Nephron progenitor cell (in vitro differentiated cells): ENCODE results near the gene MYCBP.

Experiments used
- DNase-seq: peaks from one replicate; pipeline ENCODE4 v3.0.0; 2021
- H3K27ac Mint-ChIP-seq: 2 replicates; pipeline ENCODE4 v1.8.0; 2021; ENCODE audit warnings: mild to moderate bottlenecking, moderate library complexity, mixed read lengths
- H3K27me3 Mint-ChIP-seq: 2 replicates; pipeline ENCODE4 v1.8.0; 2021; ENCODE audit warnings: mild to moderate bottlenecking, low read depth, mixed read lengths; ENCODE audit not compliant: poor library complexity
- H3K36me3 Mint-ChIP-seq: 2 replicates; pipeline ENCODE4 v1.8.0; 2021; ENCODE audit warnings: low read depth, mixed read lengths
- H3K4me1 Mint-ChIP-seq: 2 replicates; pipeline ENCODE4 v1.8.0; 2021; ENCODE audit warnings: mixed read lengths
- H3K4me3 Mint-ChIP-seq: 2 replicates; pipeline ENCODE4 v1.8.0; 2021; ENCODE audit warnings: mild to moderate bottlenecking, moderate library complexity, mixed read lengths
- H3K9me3 Mint-ChIP-seq: 2 replicates; pipeline ENCODE4 v1.8.0; 2021; ENCODE audit warnings: mild to moderate bottlenecking, moderate library complexity, mixed read lengths
- TF ChIP-seq, protein P1 (sequence below): fragments of 200-600 bp; sonication (generic); IDR thresholded peaks from 2 replicates; pipeline ENCODE4 v1.5.0; 2021; ENCODE audit warnings: antibody characterized with exemption

The MYCBP gene

GRCh38 chr1:38881487-38881886 is 8.3 kb upstream of the MYCBP start, which contains the start of gene GJA9:
TSS of gene GJA9 (minus strand) at chr1:38881587. CDS start at chr1:38876098, 5,489 bp downstream.
- no peaks in the 10 kb centered on the region for H3K9me3 Mint-ChIP-seq
- H3K4me3 Mint-ChIP-seq, result no peak within 1 kb of the TSS
- DNase-seq, result no peak
- TF ChIP-seq, protein P1, sequence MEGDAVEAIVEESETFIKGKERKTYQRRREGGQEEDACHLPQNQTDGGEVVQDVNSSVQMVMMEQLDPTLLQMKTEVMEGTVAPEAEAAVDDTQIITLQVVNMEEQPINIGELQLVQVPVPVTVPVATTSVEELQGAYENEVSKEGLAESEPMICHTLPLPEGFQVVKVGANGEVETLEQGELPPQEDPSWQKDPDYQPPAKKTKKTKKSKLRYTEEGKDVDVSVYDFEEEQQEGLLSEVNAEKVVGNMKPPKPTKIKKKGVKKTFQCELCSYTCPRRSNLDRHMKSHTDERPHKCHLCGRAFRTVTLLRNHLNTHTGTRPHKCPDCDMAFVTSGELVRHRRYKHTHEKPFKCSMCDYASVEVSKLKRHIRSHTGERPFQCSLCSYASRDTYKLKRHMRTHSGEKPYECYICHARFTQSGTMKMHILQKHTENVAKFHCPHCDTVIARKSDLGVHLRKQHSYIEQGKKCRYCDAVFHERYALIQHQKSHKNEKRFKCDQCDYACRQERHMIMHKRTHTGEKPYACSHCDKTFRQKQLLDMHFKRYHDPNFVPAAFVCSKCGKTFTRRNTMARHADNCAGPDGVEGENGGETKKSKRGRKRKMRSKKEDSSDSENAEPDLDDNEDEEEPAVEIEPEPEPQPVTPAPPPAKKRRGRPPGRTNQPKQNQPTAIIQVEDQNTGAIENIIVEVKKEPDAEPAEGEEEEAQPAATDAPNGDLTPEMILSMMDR, result no peak
- H3K27ac Mint-ChIP-seq, result no peak within 1 kb of the TSS
- H3K27me3 Mint-ChIP-seq, result peaks cover 5% of the 10 kb centered on the region
- H3K4me1 Mint-ChIP-seq, result no peaks in the 10 kb centered on the region
- H3K36me3 Mint-ChIP-seq, result no peaks in the 10 kb centered on the region

DNA sequence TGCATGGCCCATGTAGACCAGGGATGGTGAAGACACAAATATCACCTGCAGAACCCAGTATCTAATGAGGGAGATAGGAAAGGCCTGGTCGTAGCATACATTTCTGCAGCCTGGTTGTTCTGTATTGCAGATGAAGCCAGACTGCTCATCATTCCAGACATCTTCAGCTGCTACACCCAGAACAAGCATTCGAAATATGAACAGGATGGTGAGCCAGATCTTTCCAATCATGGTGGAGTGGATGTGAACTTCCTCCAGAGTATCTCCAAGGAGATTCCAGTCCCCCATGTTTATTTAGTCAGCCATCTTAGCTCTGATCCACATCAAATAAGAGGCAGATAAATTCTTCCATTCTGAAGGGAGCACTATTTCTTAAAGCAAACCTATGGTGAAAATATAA is 2.7 kb upstream of the MYCBP start:
- H3K4me3 Mint-ChIP-seq, result peak overlapping the region; percentile 15
- peaks cover 28% of the 10 kb centered on the region for H3K4me1 Mint-ChIP-seq
- peaks cover 9% of the 10 kb centered on the region for H3K36me3 Mint-ChIP-seq
- no peak for DNase-seq
- no peaks in the 10 kb centered on the region for H3K27me3 Mint-ChIP-seq
- TF ChIP-seq, protein P1, result no peak
- no peaks in the 10 kb centered on the region for H3K9me3 Mint-ChIP-seq
- peak overlapping the region; percentile 37 for H3K27ac Mint-ChIP-seq

DNA sequence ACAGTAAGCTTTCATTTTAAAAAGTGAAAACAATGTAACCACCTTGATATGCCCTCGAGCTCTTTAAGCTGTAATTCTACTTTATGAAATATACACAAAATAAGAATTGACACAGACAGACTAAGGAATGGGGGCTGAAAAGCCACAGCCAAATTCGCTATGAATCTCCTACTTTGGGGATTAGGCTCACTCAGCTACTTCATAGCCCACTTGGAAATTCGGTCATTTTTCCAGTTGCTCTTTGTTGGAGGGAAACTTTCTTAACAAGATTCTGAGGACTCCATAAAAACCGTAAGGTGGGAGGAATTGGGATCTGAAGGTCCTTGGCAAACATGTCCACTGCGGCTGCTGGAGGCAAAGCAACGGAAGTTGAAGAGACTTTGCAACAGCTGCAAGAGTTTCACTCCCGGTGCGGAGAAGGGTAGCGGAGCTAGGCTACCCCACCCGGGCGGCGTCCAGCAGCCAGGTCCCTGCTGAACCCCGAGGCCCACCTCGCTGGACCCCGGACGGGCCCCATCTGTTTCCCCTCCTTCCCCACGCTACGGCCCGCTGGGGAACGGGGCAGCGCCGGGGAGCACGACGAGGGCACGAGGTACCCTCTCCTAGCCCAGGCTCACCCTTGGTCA is 634 bp downstream of the MYCBP start:
- Mint-ChIP-seq H3K4me1 (peaks cover 28% of the 10 kb centered on the region), H3K27ac (no peak overlapping the region), H3K36me3 (peaks cover 22% of the 10 kb centered on the region), H3K9me3 (no peaks in the 10 kb centered on the region), H3K27me3 (no peaks in the 10 kb centered on the region), H3K4me3 (peak overlapping the region; percentile 94)
- peak; percentile 38 for DNase-seq
- TF ChIP-seq, protein P1, result no peak

DNA sequence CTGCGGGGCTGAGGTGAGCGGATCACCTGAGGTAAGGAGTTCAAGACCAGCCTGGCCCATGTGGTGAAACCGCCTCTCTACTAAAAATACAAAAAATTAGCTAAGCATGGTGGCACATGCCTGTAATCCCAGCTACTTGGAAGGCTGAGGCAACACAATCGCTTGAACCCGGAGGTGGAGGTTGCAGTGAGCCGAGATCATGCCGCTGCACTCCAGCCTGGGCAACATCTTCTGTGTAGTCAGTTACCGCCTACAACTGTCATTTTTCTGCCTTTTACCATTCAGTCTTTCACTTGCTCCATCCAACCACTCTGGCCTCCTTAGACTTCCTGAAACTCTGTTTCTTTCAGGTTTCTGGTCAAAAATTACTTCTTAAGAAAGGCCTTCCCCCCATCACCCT is 2.2 kb downstream of the MYCBP start:
- Mint-ChIP-seq H3K9me3 (no peaks in the 10 kb centered on the region), H3K27ac (no peak overlapping the region), H3K4me3 (no peak overlapping the region), H3K4me1 (peaks cover 28% of the 10 kb centered on the region), H3K36me3 (peaks cover 33% of the 10 kb centered on the region), H3K27me3 (no peaks in the 10 kb centered on the region)
- TF ChIP-seq, protein P1, result no peak
- no peak for DNase-seq

- Mint-ChIP-seq H3K4me3 (no peak overlapping the region), H3K27ac (no peak overlapping the region), H3K36me3 (peaks cover 33% of the 10 kb centered on the region), H3K27me3 (no peaks in the 10 kb centered on the region), H3K4me1 (peaks cover 12% of the 10 kb centered on the region), H3K9me3 (no peaks in the 10 kb centered on the region)
- no peak for DNase-seq
- TF ChIP-seq, protein P1, result no peak
Measured at GRCh38 chr1:38867208-38867607, 5.9 kb downstream of the MYCBP start.

GRCh38 chr1:38865112-38865715 is 7.9 kb downstream of the MYCBP start:
- Mint-ChIP-seq H3K27ac (no peak overlapping the region), H3K4me1 (peaks cover 20% of the 10 kb centered on the region), H3K27me3 (no peaks in the 10 kb centered on the region), H3K36me3 (peaks cover 24% of the 10 kb centered on the region), H3K4me3 (no peak overlapping the region), H3K9me3 (no peaks in the 10 kb centered on the region)
- TF ChIP-seq, protein P1, result no peak
- DNase-seq, result no peak
